Measurements from ENCODE around the gene MEP1A. TPM values are rescaled to one million over a fixed set of nuclear protein-coding genes. Genes with fewer than 3 reads are reported as not detected.
"Not testable (repeated sequence)": the region's sequence is repeated elsewhere in the genome, so short reads cannot be mapped to it uniquely, and the experiment has no call there.

MEP1A gene
- total RNA-seq, 3 donors from 2014 or later, result 118 to 498 (median 183) TPM

DNA sequence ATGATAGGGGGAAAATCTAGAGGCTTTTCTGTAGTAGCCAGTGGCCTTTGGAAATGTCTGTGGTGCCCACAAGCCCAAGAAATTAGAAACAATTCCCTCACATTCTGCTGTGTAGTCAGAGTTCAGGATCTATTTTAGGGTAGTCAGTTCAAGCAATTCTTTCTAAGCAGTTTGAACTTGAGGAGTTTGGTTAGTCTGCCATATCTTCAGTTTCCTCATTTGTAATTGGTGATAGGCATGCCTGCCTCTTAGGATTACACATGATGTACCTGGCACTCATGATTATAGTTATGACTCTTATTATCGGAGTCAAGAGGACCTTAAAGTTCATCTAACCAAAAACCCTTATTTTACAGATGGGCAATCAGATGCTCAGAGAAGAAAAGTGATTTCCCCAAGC lies 21.2 kb upstream of the MEP1A start:
- Histone ChIP-seq H3K4me1 (ENCODE audit: low read depth) (no peaks in the 10 kb centered on the region), H3K9me3 (no peaks in the 10 kb centered on the region), H3K4me3 (no peak overlapping the region), H3K36me3 (ENCODE audit: low read depth) (no peaks in the 10 kb centered on the region)
- DNase-seq (no peak), ATAC-seq (no peak)
- intact Hi-C loops (cut with DNase I, micrococcal nuclease), result no loop called here
- TF ChIP-seq, protein P1, sequence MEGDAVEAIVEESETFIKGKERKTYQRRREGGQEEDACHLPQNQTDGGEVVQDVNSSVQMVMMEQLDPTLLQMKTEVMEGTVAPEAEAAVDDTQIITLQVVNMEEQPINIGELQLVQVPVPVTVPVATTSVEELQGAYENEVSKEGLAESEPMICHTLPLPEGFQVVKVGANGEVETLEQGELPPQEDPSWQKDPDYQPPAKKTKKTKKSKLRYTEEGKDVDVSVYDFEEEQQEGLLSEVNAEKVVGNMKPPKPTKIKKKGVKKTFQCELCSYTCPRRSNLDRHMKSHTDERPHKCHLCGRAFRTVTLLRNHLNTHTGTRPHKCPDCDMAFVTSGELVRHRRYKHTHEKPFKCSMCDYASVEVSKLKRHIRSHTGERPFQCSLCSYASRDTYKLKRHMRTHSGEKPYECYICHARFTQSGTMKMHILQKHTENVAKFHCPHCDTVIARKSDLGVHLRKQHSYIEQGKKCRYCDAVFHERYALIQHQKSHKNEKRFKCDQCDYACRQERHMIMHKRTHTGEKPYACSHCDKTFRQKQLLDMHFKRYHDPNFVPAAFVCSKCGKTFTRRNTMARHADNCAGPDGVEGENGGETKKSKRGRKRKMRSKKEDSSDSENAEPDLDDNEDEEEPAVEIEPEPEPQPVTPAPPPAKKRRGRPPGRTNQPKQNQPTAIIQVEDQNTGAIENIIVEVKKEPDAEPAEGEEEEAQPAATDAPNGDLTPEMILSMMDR (IDR thresholded peaks at IDR 0.05), result no peak

- H3K4me3 ChIP-seq, result no peak overlapping the region
- H3K4me1 ChIP-seq (ENCODE audit: low read depth), result peaks cover under 1% of the 10 kb centered on the region
- TF ChIP-seq, protein P1 (IDR thresholded peaks at IDR 0.05), result no peak
- DNase-seq (peak in 1 of 3 donors; percentile 24), ATAC-seq (peak; percentile 58)
- intact Hi-C loops (cut with DNase I, micrococcal nuclease), result no loop called here
- H3K9me3 ChIP-seq, result no peaks in the 10 kb centered on the region
- H3K36me3 ChIP-seq (ENCODE audit: low read depth), result no peaks in the 10 kb centered on the region
Measured at GRCh38 chr6:46772762-46773161, 20.4 kb upstream of the MEP1A start.

DNA sequence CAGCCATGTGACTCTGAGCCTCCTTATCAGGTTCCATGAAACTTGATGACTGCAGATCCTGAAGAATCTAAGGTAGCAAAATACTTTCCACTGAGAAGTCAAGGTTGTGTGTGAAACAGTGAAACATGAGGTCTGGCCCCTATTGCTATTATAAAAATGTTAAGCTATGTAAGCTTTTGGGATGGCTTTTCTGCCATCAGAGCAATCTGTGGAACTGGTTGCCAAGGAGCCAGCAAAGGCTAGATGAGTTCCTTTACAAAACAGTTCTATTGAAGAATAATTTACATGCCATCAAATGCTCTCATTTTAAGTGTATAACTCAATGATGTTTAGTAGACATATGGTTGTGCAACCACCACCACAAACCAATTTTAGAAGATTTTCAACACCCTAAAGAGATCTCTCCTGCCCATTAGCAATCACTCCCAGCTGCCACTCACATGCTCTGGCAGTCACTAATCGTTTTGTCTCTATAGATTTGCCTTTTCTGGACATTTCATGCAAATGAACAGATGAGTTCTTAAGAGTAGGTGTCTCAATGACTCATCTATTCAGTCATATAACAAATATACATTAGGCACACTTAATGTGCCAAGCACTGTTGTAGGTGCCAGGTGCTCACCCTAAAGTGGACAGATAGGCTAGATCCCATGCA lies 19.9 kb upstream of the MEP1A start:
- no peak for ATAC-seq
- H3K9me3 ChIP-seq, result no peaks in the 10 kb centered on the region
- TF ChIP-seq, protein P1 (IDR thresholded peaks at IDR 0.05), result no peak

GRCh38 chr6:46774736-46775135 lies 18.5 kb upstream of the MEP1A start:
- ATAC-seq; H3K36me3 ChIP-seq (ENCODE audit: low read depth); intact Hi-C loops (cut with DNase I, micrococcal nuclease); H3K4me1 ChIP-seq (ENCODE audit: low read depth); H3K4me3 ChIP-seq; H3K9me3 ChIP-seq: not testable (repeated sequence)
- peak in 1 of 3 donors; percentile 49 for DNase-seq

More for the DNA sequence above, 19.9 kb upstream of the MEP1A start:
- no peak for DNase-seq
- Histone ChIP-seq H3K4me1 (ENCODE audit: low read depth) (peaks cover 5% of the 10 kb centered on the region), H3K36me3 (ENCODE audit: low read depth) (no peaks in the 10 kb centered on the region), H3K4me3 (no peak overlapping the region)
- intact Hi-C loops (cut with DNase I, micrococcal nuclease), result no loop called here

- no peak overlapping the region for H3K4me3 ChIP-seq
- no peaks in the 10 kb centered on the region for H3K9me3 ChIP-seq
- ATAC-seq (no peak), DNase-seq (no peak)
- no peaks in the 10 kb centered on the region for H3K36me3 ChIP-seq (ENCODE audit: low read depth)
- TF ChIP-seq, protein P1 (IDR thresholded peaks at IDR 0.05), result no peak
- intact Hi-C loops (cut with DNase I, micrococcal nuclease), result no loop called here
- peaks cover 5% of the 10 kb centered on the region for H3K4me1 ChIP-seq (ENCODE audit: low read depth)
Measured at GRCh38 chr6:46776070-46776712, 17.0 kb upstream of the MEP1A start.

All from mucosa of descending colon (tissue), 3 donors.